Measurements from ENCODE around the gene BCL11B. TPM values are rescaled to one million over a fixed set of nuclear protein-coding genes. Genes with fewer than 3 reads are reported as not detected.

The BCL11B gene
- total and polyA plus RNA-seq, 4 donors, result 0.04 to 0.42 (median 0.16) TPM

GRCh38 chr14:99177886-99178835, 93.8 kb downstream of the BCL11B start:
- Histone ChIP-seq H3K9me3 (ENCODE audit: control insufficient read depth in 4 of 4, low read length in 3 of 4) (no peaks in the 10 kb centered on the region), H3K4me1 (ENCODE audit: control insufficient read depth in 4 of 4, insufficient read depth in 4 of 4, low read length in 3 of 4) (no peaks in the 10 kb centered on the region), H3K36me3 (ENCODE audit: control insufficient read depth in 4 of 4, insufficient read depth in 3 of 4, low read depth in 1 of 4, low read length in 3 of 4) (no peaks in the 10 kb centered on the region), H3K27me3 (ENCODE audit: control insufficient read depth in 4 of 4, insufficient read depth in 4 of 4, low read length in 3 of 4) (no peaks in the 10 kb centered on the region), H3K27ac (ENCODE audit: low read depth in 1 of 2, low read length in 2 of 2) (no peak overlapping the region), H3K4me3 (ENCODE audit: low read depth in 1 of 3, low read length in 3 of 3) (no peak overlapping the region), H3K9ac (ENCODE audit: low read depth in 1 of 2, low read length in 2 of 2) (no peak overlapping the region)
- no peak for DNase-seq (ENCODE audit: low spot score)
- WGBS, result 71% methylated on average over 18 of the region's 18 CpGs
- no peak for TF ChIP-seq FOXA1 (IDR thresholded peaks at IDR 0.05)

- Histone ChIP-seq H3K4me1 (ENCODE audit: control insufficient read depth in 4 of 4, insufficient read depth in 4 of 4, low read length in 3 of 4) (no peaks in the 10 kb centered on the region), H3K27ac (ENCODE audit: low read depth in 1 of 2, low read length in 2 of 2) (no peak overlapping the region), H3K9me3 (ENCODE audit: control insufficient read depth in 4 of 4, low read length in 3 of 4) (no peaks in the 10 kb centered on the region), H3K9ac (ENCODE audit: low read depth in 1 of 2, low read length in 2 of 2) (no peak overlapping the region), H3K4me3 (ENCODE audit: low read depth in 1 of 3, low read length in 3 of 3) (no peak overlapping the region), H3K36me3 (ENCODE audit: control insufficient read depth in 4 of 4, insufficient read depth in 3 of 4, low read depth in 1 of 4, low read length in 3 of 4) (no peaks in the 10 kb centered on the region), H3K27me3 (ENCODE audit: control insufficient read depth in 4 of 4, insufficient read depth in 4 of 4, low read length in 3 of 4) (no peaks in the 10 kb centered on the region)
- DNase-seq (ENCODE audit: low spot score), result no peak
- TF ChIP-seq NR2F2 (IDR thresholded peaks at IDR 0.05), result no peak
- 86% methylated on average over 16 of the region's 16 CpGs for WGBS
These were observed 94.8 kb downstream of the BCL11B start for GRCh38 chr14:99177046-99177655.

DNA sequence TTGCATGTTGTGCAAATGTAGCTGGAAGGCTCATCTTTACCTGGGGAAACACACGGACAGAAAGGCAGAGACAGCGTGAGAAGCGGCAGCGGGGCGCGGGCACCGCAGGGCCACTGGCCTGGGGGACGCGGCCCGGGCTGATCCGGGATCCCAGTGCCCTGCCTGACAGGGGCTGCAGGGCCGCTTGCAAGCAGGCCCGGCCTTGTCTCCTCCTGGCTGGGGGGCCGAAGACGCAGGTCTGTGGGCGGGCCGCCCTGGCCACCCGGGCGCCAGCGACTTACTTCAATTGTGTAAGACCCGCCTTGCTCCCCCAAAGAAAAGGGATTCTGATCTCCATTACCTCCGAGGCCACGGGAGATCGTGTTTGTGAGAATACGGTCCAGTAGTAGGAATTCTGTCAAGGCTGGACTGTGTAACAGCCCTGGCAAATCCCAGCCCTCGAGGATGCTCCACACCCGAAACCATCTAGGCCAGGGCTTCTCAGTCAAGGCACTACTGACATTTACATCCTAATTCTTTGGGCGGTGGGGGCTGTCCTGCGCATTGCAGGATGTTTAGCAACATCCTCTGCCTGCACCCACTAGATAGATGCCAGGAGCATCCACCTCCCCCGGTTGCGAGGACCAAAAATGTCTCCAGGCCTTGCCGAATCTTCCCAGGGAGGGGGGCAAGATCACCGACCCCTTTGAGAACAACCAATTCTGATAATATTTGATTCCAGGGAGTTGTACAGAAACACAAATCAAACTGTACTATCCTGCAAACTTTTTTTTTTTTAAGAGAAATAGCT, 95.6 kb downstream of the BCL11B start:
- WGBS, result 96% methylated on average over 33 of the region's 33 CpGs
- no peak for DNase-seq (ENCODE audit: low spot score)
- H3K9ac ChIP-seq (ENCODE audit: low read depth in 1 of 2, low read length in 2 of 2), result no peak overlapping the region
- no peaks in the 10 kb centered on the region for H3K4me1 ChIP-seq (ENCODE audit: control insufficient read depth in 4 of 4, insufficient read depth in 4 of 4, low read length in 3 of 4)
- no peaks in the 10 kb centered on the region for H3K27me3 ChIP-seq (ENCODE audit: control insufficient read depth in 4 of 4, insufficient read depth in 4 of 4, low read length in 3 of 4)
- H3K36me3 ChIP-seq (ENCODE audit: control insufficient read depth in 4 of 4, insufficient read depth in 3 of 4, low read depth in 1 of 4, low read length in 3 of 4), result no peaks in the 10 kb centered on the region
- no peak overlapping the region for H3K27ac ChIP-seq (ENCODE audit: low read depth in 1 of 2, low read length in 2 of 2)
- no peak overlapping the region for H3K4me3 ChIP-seq (ENCODE audit: low read depth in 1 of 3, low read length in 3 of 3)
- H3K9me3 ChIP-seq (ENCODE audit: control insufficient read depth in 4 of 4, low read length in 3 of 4), result no peaks in the 10 kb centered on the region
- TF ChIP-seq REST (IDR thresholded peaks at IDR 0.05) (no peak), YY1 (IDR thresholded peaks at IDR 0.05) (no peak), GABPA (IDR thresholded peaks at IDR 0.05 in 1 of 2, conservative IDR thresholded peaks at IDR 0.05 in 1 of 2) (no peak), EGR1 (IDR thresholded peaks at IDR 0.05; ENCODE audit: low read depth in 2 of 2) (no peak), HNF4G (IDR thresholded peaks at IDR 0.05) (no peak), FOXA1 (IDR thresholded peaks at IDR 0.05) (no peak), SP1 (IDR thresholded peaks at IDR 0.05) (no peak), RAD21 (IDR thresholded peaks at IDR 0.05) (no peak), ZBTB33 (IDR thresholded peaks at IDR 0.05) (no peak), FOXA2 (IDR thresholded peaks at IDR 0.05) (no peak), JUND (IDR thresholded peaks at IDR 0.05) (no peak), MAX (IDR thresholded peaks at IDR 0.05) (no peak)
- TF ChIP-seq, protein P1, sequence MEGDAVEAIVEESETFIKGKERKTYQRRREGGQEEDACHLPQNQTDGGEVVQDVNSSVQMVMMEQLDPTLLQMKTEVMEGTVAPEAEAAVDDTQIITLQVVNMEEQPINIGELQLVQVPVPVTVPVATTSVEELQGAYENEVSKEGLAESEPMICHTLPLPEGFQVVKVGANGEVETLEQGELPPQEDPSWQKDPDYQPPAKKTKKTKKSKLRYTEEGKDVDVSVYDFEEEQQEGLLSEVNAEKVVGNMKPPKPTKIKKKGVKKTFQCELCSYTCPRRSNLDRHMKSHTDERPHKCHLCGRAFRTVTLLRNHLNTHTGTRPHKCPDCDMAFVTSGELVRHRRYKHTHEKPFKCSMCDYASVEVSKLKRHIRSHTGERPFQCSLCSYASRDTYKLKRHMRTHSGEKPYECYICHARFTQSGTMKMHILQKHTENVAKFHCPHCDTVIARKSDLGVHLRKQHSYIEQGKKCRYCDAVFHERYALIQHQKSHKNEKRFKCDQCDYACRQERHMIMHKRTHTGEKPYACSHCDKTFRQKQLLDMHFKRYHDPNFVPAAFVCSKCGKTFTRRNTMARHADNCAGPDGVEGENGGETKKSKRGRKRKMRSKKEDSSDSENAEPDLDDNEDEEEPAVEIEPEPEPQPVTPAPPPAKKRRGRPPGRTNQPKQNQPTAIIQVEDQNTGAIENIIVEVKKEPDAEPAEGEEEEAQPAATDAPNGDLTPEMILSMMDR (IDR thresholded peaks at IDR 0.05; ENCODE audit: low read depth, low read length, missing input control), result no peak

Data from liver (tissue), 9 donors.